Hematopoietic multipotent progenitor cell treated with erythropoietin and hydrocortisone succinate and interleukin-3 and kit ligand, for 4 days (in vitro differentiated cells): Measurements from ENCODE around the gene SYT7.
"Not testable (repeated sequence)": the region's sequence is repeated elsewhere in the genome, so short reads cannot be mapped to it uniquely, and the experiment has no call there.

Source experiments
- DNase-seq: peaks from one replicate; pipeline ENCODE4 v3.0.0-alpha.2; 2015

The SYT7 gene

GRCh38 chr11:61494381-61494961, 86.4 kb downstream of the SYT7 start:
- no peak for DNase-seq

- DNase-seq, result no peak
Observed at GRCh38 chr11:61491736-61492395, 89.0 kb downstream of the SYT7 start.

- DNase-seq, result no peak
Observed at GRCh38 chr11:61489833-61490721, 90.8 kb downstream of the SYT7 start.

DNA sequence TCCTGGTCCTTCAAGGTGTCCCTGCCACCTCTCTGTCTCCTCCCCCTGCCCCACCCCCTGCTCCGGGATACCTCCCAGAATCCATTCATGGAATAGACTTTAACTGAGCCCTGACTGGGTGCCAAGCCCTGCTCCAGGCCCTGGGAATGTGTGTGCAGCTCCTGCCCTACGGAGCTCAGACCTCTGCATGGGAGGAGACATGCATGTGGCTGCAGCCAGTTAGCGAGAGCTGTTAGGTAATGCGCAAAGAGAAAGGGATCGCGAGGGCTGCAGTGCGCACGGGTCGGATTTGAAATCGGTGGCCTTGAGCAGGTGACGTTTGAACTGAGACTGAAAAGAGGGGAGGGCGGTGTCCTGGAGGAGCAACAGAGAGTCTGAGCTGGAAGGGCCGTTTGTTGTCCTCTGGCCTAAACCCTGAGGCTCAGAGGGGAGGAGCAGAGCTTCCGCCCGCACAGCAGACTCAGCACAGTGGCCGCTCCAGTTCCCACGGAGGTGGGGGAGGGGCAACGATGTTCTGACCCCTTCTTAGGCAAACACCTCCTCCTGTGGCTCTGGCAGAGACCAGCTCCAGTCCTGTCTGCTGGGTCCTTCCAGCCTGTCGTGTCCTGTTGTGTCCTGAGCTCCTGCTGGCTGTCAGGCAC, 92.1 kb downstream of the SYT7 start:
- no peak for DNase-seq

GRCh38 chr11:61487342-61488025, 93.4 kb downstream of the SYT7 start:
- DNase-seq, result no peak

DNA sequence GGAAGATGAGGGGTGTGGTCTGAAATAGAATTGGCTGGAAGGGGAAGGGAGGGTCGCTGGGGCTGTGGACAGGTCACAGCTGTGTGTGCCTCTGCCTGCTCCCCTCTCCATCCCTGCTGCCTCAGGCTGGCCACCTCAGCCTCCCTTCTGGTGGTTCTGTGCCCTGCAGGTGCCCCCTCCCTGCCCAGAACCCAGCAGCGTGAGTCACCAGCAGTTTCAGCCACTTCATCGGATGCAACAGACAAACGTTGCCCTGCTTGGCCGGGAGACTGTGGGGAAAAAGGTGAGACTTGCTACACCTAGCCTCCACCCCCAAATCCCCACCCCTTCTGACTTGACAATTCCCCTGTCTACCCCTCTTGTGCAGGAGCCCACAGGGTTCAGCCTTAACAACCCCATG, 94.1 kb downstream of the SYT7 start:
- no peak for DNase-seq

DNA sequence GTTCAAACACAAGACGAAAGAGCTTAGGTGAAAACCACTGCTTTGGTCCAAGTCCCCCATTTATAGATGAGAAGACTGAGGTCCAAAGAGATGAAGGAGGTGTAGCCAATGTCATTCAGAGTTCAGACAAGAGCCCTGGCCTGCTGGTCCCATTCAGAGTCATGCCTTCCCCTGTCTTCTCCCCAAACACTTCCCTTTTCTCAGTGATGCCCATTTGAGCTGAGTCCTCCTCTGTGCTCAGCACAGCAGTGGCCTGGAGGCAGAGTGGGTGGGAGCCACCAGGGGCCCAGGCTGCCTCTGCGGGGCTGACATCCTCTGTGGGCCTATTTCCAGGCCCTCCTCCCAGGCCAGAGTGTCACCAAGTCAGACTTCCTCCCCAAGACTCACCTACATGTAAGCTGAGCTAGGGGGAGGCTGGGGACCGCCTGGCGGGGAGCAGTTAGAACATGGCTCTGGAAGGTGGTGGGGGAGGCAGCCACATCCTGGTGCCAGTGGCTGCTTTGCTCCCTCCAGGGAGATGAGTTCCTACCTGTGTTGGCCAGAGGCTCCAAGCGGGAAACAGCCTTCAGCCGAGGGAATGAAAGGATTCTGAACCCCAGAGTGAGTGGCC, 94.8 kb downstream of the SYT7 start:
- peak; percentile 21 for DNase-seq

GRCh38 chr11:61485080-61485479, 95.8 kb downstream of the SYT7 start:
- no peak for DNase-seq

GRCh38 chr11:61484541-61484940, 96.3 kb downstream of the SYT7 start:
- DNase-seq, result no peak

GRCh38 chr11:61482513-61482912, 98.4 kb downstream of the SYT7 start:
- peak; percentile 55 for DNase-seq

DNA sequence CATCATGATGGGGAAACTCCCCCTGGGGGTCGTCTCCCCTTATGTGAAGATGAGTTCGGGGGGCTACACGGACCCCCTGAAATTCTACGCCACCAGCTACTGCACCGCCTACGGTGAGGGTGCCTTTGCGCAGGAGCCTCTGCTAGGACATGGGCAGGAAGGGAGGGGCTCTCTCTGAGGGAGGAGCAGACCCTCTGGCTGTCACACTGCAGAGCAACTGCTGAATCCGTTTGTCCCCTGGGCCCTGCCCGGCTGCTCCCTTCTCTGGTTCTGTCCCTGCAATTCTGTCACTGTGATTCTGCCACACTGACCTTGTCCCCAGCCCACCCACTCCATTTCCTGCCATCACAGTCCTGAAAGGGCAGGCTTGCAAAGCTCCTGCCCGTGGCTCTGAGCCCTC, 99.1 kb downstream of the SYT7 start:
- no peak for DNase-seq

GRCh38 chr11:61480994-61481335, 99.9 kb downstream of the SYT7 start:
- peak; percentile 26 for DNase-seq

- no peak for DNase-seq
Observed at GRCh38 chr11:61480261-61480993, 100.4 kb downstream of the SYT7 start.

DNA sequence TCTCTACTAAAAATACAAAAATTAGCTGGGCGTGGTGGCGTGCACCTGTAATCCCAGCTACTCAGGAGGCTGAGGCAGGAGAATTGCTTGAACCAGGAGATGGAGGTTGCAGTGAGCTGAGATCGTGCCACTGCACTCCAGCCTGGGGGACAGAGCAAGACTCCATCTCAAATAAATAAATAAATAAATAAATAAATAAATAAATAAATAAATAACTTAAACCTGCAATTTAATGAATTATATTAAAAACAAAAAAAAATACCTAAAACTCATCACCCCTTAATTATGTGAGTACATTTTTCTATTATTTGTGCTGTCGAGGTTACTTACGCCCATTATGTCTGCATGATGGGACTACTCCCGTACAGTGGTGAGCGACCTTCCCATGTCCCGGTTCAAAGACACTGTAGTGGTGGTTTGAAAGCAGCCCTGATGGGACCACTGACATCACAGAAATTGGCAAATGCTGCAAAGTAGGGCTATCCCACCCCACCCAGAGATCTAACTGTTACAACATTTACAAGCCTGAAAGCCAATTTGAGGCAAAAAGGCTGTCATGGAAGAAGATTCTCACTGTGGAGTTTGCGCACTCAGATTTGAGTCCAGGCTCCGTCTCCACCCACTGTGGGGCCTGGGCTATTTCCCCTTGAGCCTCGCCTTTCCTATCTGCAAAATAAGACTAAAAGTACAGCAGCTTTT, 101.4 kb downstream of the SYT7 start:
- DNase-seq, result not testable (repeated sequence)

DNA sequence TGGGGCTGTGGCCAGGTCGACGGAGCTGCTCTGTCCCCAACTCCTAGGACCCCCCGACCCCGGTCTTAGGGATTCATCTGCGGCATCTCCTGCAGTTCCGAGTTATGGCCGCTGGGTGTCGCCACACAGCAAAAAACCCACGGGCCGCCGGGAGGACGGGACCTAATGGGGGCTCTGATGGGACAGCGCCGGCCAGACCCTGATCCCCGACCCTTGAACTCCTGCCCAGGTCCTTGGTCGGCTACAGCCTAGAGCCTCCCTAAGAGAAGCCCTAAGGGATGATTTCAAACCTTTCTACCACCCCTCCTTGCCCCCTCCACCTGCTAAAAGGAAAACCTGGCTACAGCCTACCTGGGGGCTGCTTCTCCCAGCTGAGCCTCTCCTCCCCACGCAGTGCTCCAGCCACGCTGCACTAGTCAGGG, 103.1 kb downstream of the SYT7 start:
- peak; percentile 63 for DNase-seq

DNA sequence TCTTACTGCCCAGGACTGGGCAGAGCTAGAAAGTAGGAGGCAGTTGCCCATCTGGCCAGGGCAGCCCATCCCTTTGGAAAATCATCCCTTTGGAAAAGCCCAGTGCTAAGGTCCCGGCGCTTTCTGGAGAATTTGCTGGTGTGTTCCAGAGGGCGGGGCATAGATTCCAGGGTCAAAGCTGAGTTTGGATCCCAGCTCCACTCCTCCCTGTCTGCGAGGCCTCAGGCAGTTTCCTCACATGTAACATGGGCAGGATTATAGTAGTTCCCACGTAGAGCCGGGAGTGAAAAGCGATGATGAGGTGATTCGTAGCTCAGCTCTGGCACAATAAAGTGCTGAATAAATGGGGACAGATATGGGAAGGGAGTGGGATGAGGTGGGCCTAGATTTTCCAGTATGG, 103.8 kb downstream of the SYT7 start:
- no peak for DNase-seq

DNA sequence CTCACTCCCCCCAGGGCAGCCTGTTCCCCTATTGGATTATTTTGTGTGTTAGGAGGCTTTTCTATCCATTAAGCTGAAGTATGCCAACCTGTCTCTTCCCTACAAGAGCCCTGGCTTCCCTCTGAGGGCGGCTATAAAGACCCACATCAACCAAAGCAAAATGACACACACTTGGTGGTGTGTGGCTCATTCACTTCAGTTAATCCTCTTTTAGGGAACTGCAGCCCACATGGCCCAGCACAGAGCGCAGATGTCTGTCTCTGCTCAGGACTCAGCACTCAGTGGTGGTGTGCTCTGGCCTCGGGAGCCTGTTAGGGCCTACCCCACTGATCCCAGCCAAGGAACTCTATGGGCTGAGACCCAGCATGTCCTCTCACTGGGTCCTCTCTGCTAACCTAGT, 104.5 kb downstream of the SYT7 start:
- no peak for DNase-seq

DNA sequence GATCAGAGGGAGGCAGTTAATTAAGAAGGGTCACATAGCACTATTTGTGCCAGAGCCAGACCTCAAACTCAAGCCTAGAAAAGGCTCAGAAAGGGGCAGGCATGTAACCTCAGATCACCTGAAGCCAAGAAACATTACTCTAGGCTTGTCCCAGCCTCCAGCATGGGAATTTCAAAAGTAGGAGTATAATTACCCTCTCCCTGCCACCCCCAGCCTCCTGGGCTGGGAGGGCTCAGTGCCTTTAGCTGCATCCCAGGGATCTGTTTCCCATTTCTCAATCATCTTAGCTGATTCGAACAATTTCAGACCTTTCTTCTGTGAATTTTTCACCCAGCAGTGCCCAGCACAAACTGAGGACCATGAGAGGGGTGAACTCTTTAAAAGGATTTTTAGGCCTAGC, 105.4 kb downstream of the SYT7 start:
- no peak for DNase-seq

DNA sequence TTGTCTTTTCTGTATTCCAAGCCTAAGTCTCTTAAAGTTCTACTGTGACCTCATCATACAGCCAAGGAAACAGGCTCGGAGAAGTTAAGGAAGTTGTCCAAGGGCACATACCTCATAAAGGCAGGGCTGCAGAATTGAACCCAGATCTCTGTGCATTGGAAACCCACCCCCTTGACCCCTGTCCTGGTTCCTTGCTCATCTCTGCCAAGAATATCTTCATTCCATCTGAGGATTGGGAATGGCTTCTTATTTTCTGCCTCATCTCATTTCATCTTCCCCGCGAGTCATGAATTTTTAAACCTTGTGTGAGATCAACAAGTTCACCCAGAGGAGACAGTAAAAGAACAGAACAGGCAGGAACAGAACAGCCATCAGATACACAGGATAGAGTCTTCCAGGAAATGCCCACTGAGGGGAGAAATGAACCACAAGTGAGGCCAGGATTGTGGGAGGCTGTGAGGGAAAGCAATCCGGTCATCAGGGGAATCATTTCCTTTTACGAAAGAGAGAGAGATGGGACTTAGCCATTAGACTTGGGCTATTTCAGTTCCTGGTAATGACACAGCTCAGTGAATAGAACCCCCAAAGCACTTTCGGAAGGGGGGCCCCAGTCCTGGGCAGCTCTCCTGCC, 106.7 kb downstream of the SYT7 start:
- DNase-seq, result no peak

GRCh38 chr11:61473370-61474012, 107.4 kb downstream of the SYT7 start:
- DNase-seq, result peak; percentile 55
